Measurements from ENCODE around the gene STXBP3.
"Not testable (repeated sequence)": the region's sequence is repeated elsewhere in the genome, so short reads cannot be mapped to it uniquely, and the experiment has no call there.

The STXBP3 gene

GRCh38 chr1:108746382-108747170 is at the start of gene STXBP3:
STXBP3 (plus strand) TSS chr1:108746674; CDS start chr1:108746738, 64 bp downstream.
- Histone ChIP-seq H3K27ac (ENCODE audit: low read depth, low read length) (peak within 1 kb of the TSS; percentile 92), H3K4me1 (ENCODE audit: insufficient read depth, low read length) (peaks cover 27% of the 10 kb centered on the region), H3K27me3 (ENCODE audit: control insufficient read depth in 1 of 2, insufficient read depth in 2 of 2, low read length in 2 of 2) (no peaks in the 10 kb centered on the region), H3K9ac (ENCODE audit: low read length) (peak within 1 kb of the TSS; percentile 81), H3K4me3 (ENCODE audit: low read depth in 1 of 2, low read length in 2 of 2) (peak within 1 kb of the TSS; percentile 61 to 85), H3K36me3 (ENCODE audit: insufficient read depth, low read length) (no peaks in the 10 kb centered on the region), H3K9me3 (ENCODE audit: low read length) (no peaks in the 10 kb centered on the region)

- no peaks in the 10 kb centered on the region for H3K9me3 ChIP-seq (ENCODE audit: low read length)
- peaks cover 10% of the 10 kb centered on the region for H3K4me1 ChIP-seq (ENCODE audit: insufficient read depth, low read length)
- no peak overlapping the region for H3K27ac ChIP-seq (ENCODE audit: low read depth, low read length)
- H3K4me3 ChIP-seq (ENCODE audit: low read depth in 1 of 2, low read length in 2 of 2), result no peak overlapping the region
- peaks cover 53% of the 10 kb centered on the region for H3K36me3 ChIP-seq (ENCODE audit: insufficient read depth, low read length)
- no peak overlapping the region for H3K9ac ChIP-seq (ENCODE audit: low read length)
- no peaks in the 10 kb centered on the region for H3K27me3 ChIP-seq (ENCODE audit: control insufficient read depth in 1 of 2, insufficient read depth in 2 of 2, low read length in 2 of 2)
Measured at GRCh38 chr1:108699375-108700332, 46.8 kb upstream of the STXBP3 start.

- peaks cover 45% of the 10 kb centered on the region for H3K36me3 ChIP-seq (ENCODE audit: insufficient read depth, low read length)
Measured at GRCh38 chr1:108701176-108701849, 45.2 kb upstream of the STXBP3 start.

GRCh38 chr1:108702109-108702508 is 44.4 kb upstream of the STXBP3 start:
- not testable (repeated sequence) for H3K9ac ChIP-seq (ENCODE audit: low read length); H3K27ac ChIP-seq (ENCODE audit: low read depth, low read length)
- peaks cover 37% of the 10 kb centered on the region for H3K36me3 ChIP-seq (ENCODE audit: insufficient read depth, low read length)

More at GRCh38 chr1:108701176-108701849, 45.2 kb upstream of the STXBP3 start:
- Histone ChIP-seq H3K4me3 (ENCODE audit: low read depth in 1 of 2, low read length in 2 of 2) (no peak overlapping the region), H3K9ac (ENCODE audit: low read length) (no peak overlapping the region), H3K27ac (ENCODE audit: low read depth, low read length) (no peak overlapping the region), H3K27me3 (ENCODE audit: control insufficient read depth in 1 of 2, insufficient read depth in 2 of 2, low read length in 2 of 2) (no peaks in the 10 kb centered on the region), H3K9me3 (ENCODE audit: low read length) (no peaks in the 10 kb centered on the region), H3K4me1 (ENCODE audit: insufficient read depth, low read length) (no peaks in the 10 kb centered on the region)

GRCh38 chr1:108703939-108704338 is 42.5 kb upstream of the STXBP3 start:
- no peaks in the 10 kb centered on the region for H3K9me3 ChIP-seq (ENCODE audit: low read length)
- H3K4me3 ChIP-seq (ENCODE audit: low read depth in 1 of 2, low read length in 2 of 2), result no peak overlapping the region

More at GRCh38 chr1:108702109-108702508, 44.4 kb upstream of the STXBP3 start:
- not testable (repeated sequence) for H3K4me3 ChIP-seq (ENCODE audit: low read depth in 1 of 2, low read length in 2 of 2); H3K4me1 ChIP-seq (ENCODE audit: insufficient read depth, low read length); H3K9me3 ChIP-seq (ENCODE audit: low read length); H3K27me3 ChIP-seq (ENCODE audit: control insufficient read depth in 1 of 2, insufficient read depth in 2 of 2, low read length in 2 of 2)

GRCh38 chr1:108704496-108704895 is 42.0 kb upstream of the STXBP3 start:
- Histone ChIP-seq H3K4me3 (ENCODE audit: low read depth in 1 of 2, low read length in 2 of 2) (no peak overlapping the region), H3K27ac (ENCODE audit: low read depth, low read length) (no peak overlapping the region), H3K36me3 (ENCODE audit: insufficient read depth, low read length) (peaks cover 16% of the 10 kb centered on the region), H3K27me3 (ENCODE audit: control insufficient read depth in 1 of 2, insufficient read depth in 2 of 2, low read length in 2 of 2) (no peaks in the 10 kb centered on the region), H3K4me1 (ENCODE audit: insufficient read depth, low read length) (no peaks in the 10 kb centered on the region), H3K9me3 (ENCODE audit: low read length) (no peaks in the 10 kb centered on the region), H3K9ac (ENCODE audit: low read length) (no peak overlapping the region)

More at GRCh38 chr1:108703939-108704338, 42.5 kb upstream of the STXBP3 start:
- no peak overlapping the region for H3K27ac ChIP-seq (ENCODE audit: low read depth, low read length)
- H3K27me3 ChIP-seq (ENCODE audit: control insufficient read depth in 1 of 2, insufficient read depth in 2 of 2, low read length in 2 of 2), result no peaks in the 10 kb centered on the region
- no peaks in the 10 kb centered on the region for H3K4me1 ChIP-seq (ENCODE audit: insufficient read depth, low read length)
- H3K36me3 ChIP-seq (ENCODE audit: insufficient read depth, low read length), result peaks cover 22% of the 10 kb centered on the region
- H3K9ac ChIP-seq (ENCODE audit: low read length), result no peak overlapping the region

- Histone ChIP-seq H3K9ac (ENCODE audit: low read length) (no peak overlapping the region), H3K27me3 (ENCODE audit: control insufficient read depth in 1 of 2, insufficient read depth in 2 of 2, low read length in 2 of 2) (no peaks in the 10 kb centered on the region), H3K4me3 (ENCODE audit: low read depth in 1 of 2, low read length in 2 of 2) (no peak overlapping the region), H3K4me1 (ENCODE audit: insufficient read depth, low read length) (no peaks in the 10 kb centered on the region), H3K27ac (ENCODE audit: low read depth, low read length) (no peak overlapping the region), H3K36me3 (ENCODE audit: insufficient read depth, low read length) (no peaks in the 10 kb centered on the region), H3K9me3 (ENCODE audit: low read length) (no peaks in the 10 kb centered on the region)
Measured at GRCh38 chr1:108706643-108707042, 39.8 kb upstream of the STXBP3 start.

- H3K4me3 ChIP-seq (ENCODE audit: low read depth in 1 of 2, low read length in 2 of 2), result no peak overlapping the region
- H3K27me3 ChIP-seq (ENCODE audit: control insufficient read depth in 1 of 2, insufficient read depth in 2 of 2, low read length in 2 of 2), result no peaks in the 10 kb centered on the region
- no peak overlapping the region for H3K27ac ChIP-seq (ENCODE audit: low read depth, low read length)
- no peaks in the 10 kb centered on the region for H3K4me1 ChIP-seq (ENCODE audit: insufficient read depth, low read length)
- H3K9me3 ChIP-seq (ENCODE audit: low read length), result no peaks in the 10 kb centered on the region
- H3K9ac ChIP-seq (ENCODE audit: low read length), result no peak overlapping the region
- no peaks in the 10 kb centered on the region for H3K36me3 ChIP-seq (ENCODE audit: insufficient read depth, low read length)
Measured at GRCh38 chr1:108708691-108709660, 37.5 kb upstream of the STXBP3 start.

- Histone ChIP-seq H3K9ac (ENCODE audit: low read length) (no peak within 1 kb of the TSS), H3K4me1 (ENCODE audit: insufficient read depth, low read length) (no peaks in the 10 kb centered on the region), H3K9me3 (ENCODE audit: low read length) (no peaks in the 10 kb centered on the region), H3K27ac (ENCODE audit: low read depth, low read length) (no peak within 1 kb of the TSS), H3K27me3 (ENCODE audit: control insufficient read depth in 1 of 2, insufficient read depth in 2 of 2, low read length in 2 of 2) (no peaks in the 10 kb centered on the region), H3K36me3 (ENCODE audit: insufficient read depth, low read length) (no peaks in the 10 kb centered on the region), H3K4me3 (ENCODE audit: low read depth in 1 of 2, low read length in 2 of 2) (no peak within 1 kb of the TSS)
Measured at GRCh38 chr1:108712606-108713150, 33.8 kb upstream of the STXBP3 start, which contains the start of gene FNDC7. FNDC7 (plus strand) TSS chr1:108712908; CDS start chr1:108712934, 26 bp downstream.

GRCh38 chr1:108715932-108716331 is 30.5 kb upstream of the STXBP3 start:
- H3K27me3 ChIP-seq (ENCODE audit: control insufficient read depth in 1 of 2, insufficient read depth in 2 of 2, low read length in 2 of 2), result no peaks in the 10 kb centered on the region
- no peaks in the 10 kb centered on the region for H3K9me3 ChIP-seq (ENCODE audit: low read length)
- no peak overlapping the region for H3K9ac ChIP-seq (ENCODE audit: low read length)
- H3K36me3 ChIP-seq (ENCODE audit: insufficient read depth, low read length), result no peaks in the 10 kb centered on the region
- no peaks in the 10 kb centered on the region for H3K4me1 ChIP-seq (ENCODE audit: insufficient read depth, low read length)
- H3K27ac ChIP-seq (ENCODE audit: low read depth, low read length), result no peak overlapping the region
- H3K4me3 ChIP-seq (ENCODE audit: low read depth in 1 of 2, low read length in 2 of 2), result no peak overlapping the region

Measured in muscle layer of colon (tissue), 2 donors.